ENCODE measurements around the gene BCORL1.

Gene BCORL1

GRCh38 chrX:130085551-130086446 lies 103.4 kb downstream of the BCORL1 start:
- peak; percentile 33 for DNase-seq (ENCODE audit: low read depth in 2 of 2)
- TF ChIP-seq CTCF (IDR thresholded peaks at IDR 0.05; ENCODE audit: low read depth, low read length), result no peak
- no peak overlapping the region for H3K4me3 ChIP-seq (replicated peaks in 1 of 2; ENCODE audit: low read depth in 2 of 2, low read length in 2 of 2)

- TF ChIP-seq CTCF (IDR thresholded peaks at IDR 0.05; ENCODE audit: low read depth, low read length), result no peak
- DNase-seq (ENCODE audit: low read depth in 2 of 2), result no peak
- H3K4me3 ChIP-seq (replicated peaks in 1 of 2; ENCODE audit: low read depth in 2 of 2, low read length in 2 of 2), result no peak overlapping the region
These were observed 104.2 kb downstream of the BCORL1 start for GRCh38 chrX:130086447-130087206.

- TF ChIP-seq CTCF (IDR thresholded peaks at IDR 0.05; ENCODE audit: low read depth, low read length), result no peak
- H3K4me3 ChIP-seq (replicated peaks in 1 of 2; ENCODE audit: low read depth in 2 of 2, low read length in 2 of 2), result no peak overlapping the region
These were observed 107.9 kb downstream of the BCORL1 start for GRCh38 chrX:130090364-130090763.

GRCh38 chrX:130091980-130092522 lies 109.6 kb downstream of the BCORL1 start:
- DNase-seq (ENCODE audit: low read depth in 2 of 2), result no peak
- no peak overlapping the region for H3K4me3 ChIP-seq (replicated peaks in 1 of 2; ENCODE audit: low read depth in 2 of 2, low read length in 2 of 2)
- no peak for TF ChIP-seq CTCF (IDR thresholded peaks at IDR 0.05; ENCODE audit: low read depth, low read length)

More at GRCh38 chrX:130090364-130090763, 107.9 kb downstream of the BCORL1 start:
- DNase-seq (ENCODE audit: low read depth in 2 of 2), result no peak

- TF ChIP-seq CTCF (IDR thresholded peaks at IDR 0.05; ENCODE audit: low read depth, low read length), result no peak
- H3K4me3 ChIP-seq (replicated peaks in 1 of 2; ENCODE audit: low read depth in 2 of 2, low read length in 2 of 2), result no peak overlapping the region
- no peak for DNase-seq (ENCODE audit: low read depth in 2 of 2)
These were observed 110.8 kb downstream of the BCORL1 start for GRCh38 chrX:130093271-130093670.

GRCh38 chrX:130094696-130095095 lies 112.3 kb downstream of the BCORL1 start:
- DNase-seq (ENCODE audit: low read depth in 2 of 2), result no peak
- no peak overlapping the region for H3K4me3 ChIP-seq (replicated peaks in 1 of 2; ENCODE audit: low read depth in 2 of 2, low read length in 2 of 2)

More at GRCh38 chrX:130094696-130095095, 112.3 kb downstream of the BCORL1 start:
- no peak for TF ChIP-seq CTCF (IDR thresholded peaks at IDR 0.05; ENCODE audit: low read depth, low read length)
